ENCODE measurements around the gene HOOK2. TPM values are rescaled to one million over a fixed set of nuclear protein-coding genes. Genes with fewer than 3 reads are reported as not detected.

HOOK2 gene
- total and polyA plus RNA-seq, 2 of the 8 experiments (the other 6 are each of a cell fraction or from before 2014, with no cell fraction given) = 23.8 to 63.2 TPM

DNA sequence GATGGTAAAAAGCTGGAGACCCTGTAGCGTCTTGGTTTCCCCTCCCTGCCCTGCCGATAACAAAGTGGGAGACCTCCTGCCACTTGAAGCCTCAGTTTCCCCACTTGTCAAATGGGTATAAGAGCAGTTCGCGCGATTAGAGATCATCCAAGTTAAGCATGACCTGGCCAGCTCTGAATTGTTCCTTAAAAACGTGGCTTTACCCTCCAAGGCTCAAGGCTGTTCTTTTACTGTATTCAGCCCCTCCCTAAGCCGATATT is 52.0 kb downstream of the HOOK2 start:
- Histone ChIP-seq H3K9ac (replicated peaks in 1 of 4; ENCODE audit: extremely low read depth in 1 of 4, low read depth in 3 of 4, low read length in 3 of 4) (peak overlapping the region; percentile 72 to 97 (median 89)), H3K4me3 (ENCODE audit: extremely low read depth in 1 of 4, insufficient read depth in 2 of 4, low read depth in 3 of 4, low read length in 4 of 4) (peak overlapping the region; percentile 80 to 93 (median 82)), H3K27me3 (replicated peaks in 1 of 4; ENCODE audit: control insufficient read depth in 3 of 4, extremely low read depth in 1 of 4, insufficient read depth in 3 of 4, low read length in 3 of 4) (no peaks in the 10 kb centered on the region), H3K18ac (ENCODE audit: extremely low read depth, low read length) (peak overlapping the region; percentile 75), H4K5ac (ENCODE audit: insufficient read length, low read depth, low read length) (peak overlapping the region; percentile 15), H4K8ac (ENCODE audit: extremely low read depth, insufficient read depth, low read length) (0 out of 2 replicates have a peak overlapping the region, but pooled peaks have one; percentile 58), H3K9me3 (ENCODE audit: insufficient read depth in 2 of 2, low read depth in 1 of 2, low read length in 1 of 2) (no peaks in the 10 kb centered on the region), H3K36me3 (ENCODE audit: control insufficient read depth in 2 of 4, insufficient read depth in 4 of 4, low read length in 3 of 4) (peaks cover 4 to 13% (median 7%) of the 10 kb centered on the region in 4 experiments; a peak in 6 of 8 replicates), H2BK15ac (ENCODE audit: low read length) (no peak overlapping the region; the same call in 1 of the 2 replicates), H3K23me2 (ENCODE audit: low read depth, low read length) (peaks cover 10% of the 10 kb centered on the region), H2AK5ac (ENCODE audit: low read depth, low read length) (0 out of 2 replicates have a peak overlapping the region, but pooled peaks have one; percentile 42), H3K4me1 (replicated peaks in 1 of 4; ENCODE audit: control insufficient read depth in 3 of 4, insufficient read depth in 4 of 4, low read length in 3 of 4) (peaks cover 0 to 6% (median 2%) of the 10 kb centered on the region in 4 experiments; a peak in 5 of 7 replicates), H2AFZ (ENCODE audit: low read length) (no peak overlapping the region), H3K4me2 (ENCODE audit: insufficient read depth in 1 of 2, low read depth in 2 of 2, low read length in 2 of 2) (peak overlapping the region; percentile 93), H3K27ac (ENCODE audit: low read depth, low read length) (peak overlapping the region; percentile 87), H3K14ac (ENCODE audit: insufficient read length) (no peak overlapping the region), H3K79me1 (ENCODE audit: low read depth, low read length) (peaks cover 10% of the 10 kb centered on the region; the same call in 1 of the 2 replicates), H4K20me1 (replicated peaks in 1 of 2; ENCODE audit: control insufficient read depth in 1 of 2, insufficient read depth in 2 of 2, low read length in 2 of 2) (peaks cover 4 to 12% of the 10 kb centered on the region in 2 experiments), H4K91ac (replicated peaks; ENCODE audit: insufficient read length, low read length) (peak overlapping the region; percentile 31), H3K79me2 (ENCODE audit: control insufficient read depth in 1 of 2, insufficient read depth in 2 of 2, low read length in 2 of 2) (peaks cover 27 to 48% of the 10 kb centered on the region in 2 experiments), H3K56ac (replicated peaks; ENCODE audit: insufficient read length, low read depth, low read length) (peak overlapping the region; percentile 3), H2BK20ac (ENCODE audit: low read length) (no peak overlapping the region), H3K23ac (ENCODE audit: insufficient read length) (no peak overlapping the region), H2BK120ac (replicated peaks; ENCODE audit: low read depth, low read length) (no peak overlapping the region), H2BK12ac (ENCODE audit: low read depth, low read length) (no peak overlapping the region; the same call in 1 of the 2 replicates), H3K4ac (replicated peaks; ENCODE audit: insufficient read length, low read depth, low read length) (peak overlapping the region; percentile 17), H2BK5ac (ENCODE audit: low read depth, low read length) (0 out of 2 replicates have a peak overlapping the region, but pooled peaks have one; percentile 76)
- WGBS, 2 experiments (ENCODE audit: extremely low coverage in 1 of 2, insufficient coverage in 1 of 2, insufficient read length in 1 of 2, insufficient replicate concordance in 2 of 2, low coverage in 1 of 2, low lambda C conversion rate in 2 of 2, missing lambda C conversion rate in 1 of 2) = 1% methylated on average over 7 of the region's 7 CpGs; no CpG with 5 or more reads in 1 of the 2 experiments
- ChIA-PET POLR2A (ENCODE audit: partially characterized antibody) (interaction anchor here (0.7 to 12.9 kb wide), 27 partner anchors 9 to 432 kb away, joined by 3 to 258 read pairs (median 6); partner anchors contain the start of genes BEST2, DHPS, FBXW9 and GCDH), CTCF (ENCODE audit: partially characterized antibody) (interaction anchor here (0.7 to 3.9 kb wide), 11 partner anchors 11 to 124 kb away, joined by 3 to 20 read pairs (median 5); partner anchors contain the start of gene TRIR)
- no peak for FAIRE-seq
- TF ChIP-seq NRF1 (IDR thresholded peaks at IDR 0.05; ENCODE audit: low read depth, low read length) (no peak), NANOG (IDR thresholded peaks at IDR 0.05; ENCODE audit: insufficient read depth, low read depth, low read length, poor library complexity, severe bottlenecking) (no peak), SP1 (IDR thresholded peaks at IDR 0.05; ENCODE audit: low read depth, low read length) (no peak), POLR2AphosphoS5 (IDR thresholded peaks at IDR 0.05; ENCODE audit: low read depth, low read length) (no peak; the same call in 1 of the 2 replicates), SIN3A (conservative IDR thresholded peaks at IDR 0.05 in 1 of 2, IDR thresholded peaks at IDR 0.05 in 1 of 2; ENCODE audit: low read depth in 1 of 2, low read length in 2 of 2) (no peak), CHD2 (IDR thresholded peaks at IDR 0.05; ENCODE audit: low read length) (no peak), KDM4A (IDR thresholded peaks at IDR 0.05; ENCODE audit: low read depth, low read length, severe bottlenecking) (no peak), GABPA (IDR thresholded peaks at IDR 0.05; ENCODE audit: borderline replicate concordance, insufficient read depth, low read length) (no peak), SAP30 (IDR thresholded peaks at IDR 0.05; ENCODE audit: insufficient read depth, insufficient replicate concordance, low read length) (no peak)
- no peak for DNase-seq (ENCODE audit: low read depth in 1 of 2, low spot score in 2 of 2)
